Measurements from ENCODE around the gene ABCC1. TPM values are rescaled to one million over a fixed set of nuclear protein-coding genes. Genes with fewer than 3 reads are reported as not detected.

The ABCC1 gene
- total and polyA plus RNA-seq, 2 donors (not counting 1 experiment from before 2014, with no cell fraction given) = 54.1 to 178 TPM

GRCh38 chr16:15993541-15993940, 44.1 kb downstream of the ABCC1 start:
- Histone ChIP-seq H4K20me1 (ENCODE audit: control insufficient read depth, extremely low read depth, insufficient read depth, low read length) (no peaks in the 10 kb centered on the region), H3K36me3 (ENCODE audit: control insufficient read depth, insufficient read depth, low read length) (peaks cover 10% of the 10 kb centered on the region), H2AFZ (ENCODE audit: low read length) (no peak overlapping the region), H3K9me3 (ENCODE audit: control insufficient read depth, insufficient read depth, low read depth, low read length) (no peaks in the 10 kb centered on the region), H3K79me2 (ENCODE audit: control insufficient read depth, insufficient read depth, low read length) (peaks cover 70% of the 10 kb centered on the region), H3K27ac (ENCODE audit: insufficient read depth, low read length) (peak overlapping the region; percentile 63), H3K4me3 (replicated peaks in 1 of 4; ENCODE audit: control extremely low read depth in 1 of 4, insufficient read depth in 1 of 4, low read depth in 3 of 4, low read length in 4 of 4) (no peak overlapping the region), H3K4me1 (ENCODE audit: control insufficient read depth, extremely low read depth, insufficient read depth, low read length) (peaks cover 45% of the 10 kb centered on the region), H3K9ac (ENCODE audit: insufficient read depth, low read length) (no peak overlapping the region), H3K4me2 (ENCODE audit: extremely low read depth, insufficient read depth, low read length) (no peak overlapping the region), H3K27me3 (ENCODE audit: control insufficient read depth, insufficient read depth, low read length) (no peaks in the 10 kb centered on the region)
- DNase-seq (ENCODE audit: low read depth in 2 of 2) = peak in 1 of 2 donors; percentile 65
- TF ChIP-seq CTCF (conservative IDR thresholded peaks at IDR 0.05 in 1 of 2, IDR thresholded peaks at IDR 0.05 in 1 of 2; ENCODE audit: low read depth in 1 of 2, low read length in 2 of 2) = no peak
- no peak for TF ChIP-seq EZH2 (IDR thresholded peaks at IDR 0.05; ENCODE audit: low read length, missing control alignments)

- Histone ChIP-seq H3K27ac (ENCODE audit: insufficient read depth, low read length) (peak overlapping the region; percentile 63), H3K4me1 (ENCODE audit: control insufficient read depth, extremely low read depth, insufficient read depth, low read length) (peaks cover 40% of the 10 kb centered on the region), H3K4me3 (replicated peaks in 1 of 4; ENCODE audit: control extremely low read depth in 1 of 4, insufficient read depth in 1 of 4, low read depth in 3 of 4, low read length in 4 of 4) (no peak overlapping the region), H3K27me3 (ENCODE audit: control insufficient read depth, insufficient read depth, low read length) (no peaks in the 10 kb centered on the region), H3K79me2 (ENCODE audit: control insufficient read depth, insufficient read depth, low read length) (peaks cover 64% of the 10 kb centered on the region), H3K9me3 (ENCODE audit: control insufficient read depth, insufficient read depth, low read depth, low read length) (no peaks in the 10 kb centered on the region), H2AFZ (ENCODE audit: low read length) (no peak overlapping the region), H3K36me3 (ENCODE audit: control insufficient read depth, insufficient read depth, low read length) (peaks cover 10% of the 10 kb centered on the region), H4K20me1 (ENCODE audit: control insufficient read depth, extremely low read depth, insufficient read depth, low read length) (no peaks in the 10 kb centered on the region), H3K4me2 (ENCODE audit: extremely low read depth, insufficient read depth, low read length) (no peak overlapping the region), H3K9ac (ENCODE audit: insufficient read depth, low read length) (no peak overlapping the region)
- TF ChIP-seq EZH2 (IDR thresholded peaks at IDR 0.05; ENCODE audit: low read length, missing control alignments) (no peak), CTCF (conservative IDR thresholded peaks at IDR 0.05 in 1 of 2, IDR thresholded peaks at IDR 0.05 in 1 of 2; ENCODE audit: low read depth in 1 of 2, low read length in 2 of 2) (no peak)
- peak; percentile 87 to 96 for DNase-seq (ENCODE audit: low read depth in 2 of 2)
Observed at GRCh38 chr16:15993946-15994665, 44.7 kb downstream of the ABCC1 start.

GRCh38 chr16:15996432-15997109, 47.2 kb downstream of the ABCC1 start:
- Histone ChIP-seq H3K27ac (ENCODE audit: insufficient read depth, low read length) (peak overlapping the region; percentile 89), H3K4me1 (ENCODE audit: control insufficient read depth, extremely low read depth, insufficient read depth, low read length) (peaks cover 33% of the 10 kb centered on the region), H3K27me3 (ENCODE audit: control insufficient read depth, insufficient read depth, low read length) (no peaks in the 10 kb centered on the region), H3K36me3 (ENCODE audit: control insufficient read depth, insufficient read depth, low read length) (peaks cover 7% of the 10 kb centered on the region), H3K79me2 (ENCODE audit: control insufficient read depth, insufficient read depth, low read length) (peaks cover 62% of the 10 kb centered on the region), H3K9ac (ENCODE audit: insufficient read depth, low read length) (no peak overlapping the region), H4K20me1 (ENCODE audit: control insufficient read depth, extremely low read depth, insufficient read depth, low read length) (no peaks in the 10 kb centered on the region), H2AFZ (ENCODE audit: low read length) (no peak overlapping the region), H3K9me3 (ENCODE audit: control insufficient read depth, insufficient read depth, low read depth, low read length) (no peaks in the 10 kb centered on the region), H3K4me2 (ENCODE audit: extremely low read depth, insufficient read depth, low read length) (peak overlapping the region; percentile 54), H3K4me3 (replicated peaks in 1 of 4; ENCODE audit: control extremely low read depth in 1 of 4, insufficient read depth in 1 of 4, low read depth in 3 of 4, low read length in 4 of 4) (no peak overlapping the region)
- DNase-seq (ENCODE audit: low read depth in 2 of 2) = peak; percentile 91 to 97
- TF ChIP-seq CTCF (conservative IDR thresholded peaks at IDR 0.05 in 1 of 2, IDR thresholded peaks at IDR 0.05 in 1 of 2; ENCODE audit: low read depth in 1 of 2, low read length in 2 of 2) (no peak), EZH2 (IDR thresholded peaks at IDR 0.05; ENCODE audit: low read length, missing control alignments) (no peak)
